GM12891 (cell line): ENCODE measurements around the gene COMMD1.

Source experiments
- POLR2AphosphoS5 ChIP-seq: IDR thresholded peaks from 2 replicates; pipeline ENCODE4 v1.6.1; 2011; ENCODE audit warnings: low read depth, low read length, control low read depth
- TAF1 ChIP-seq: IDR thresholded peaks from 2 replicates; pipeline ENCODE4 v1.6.1; 2011; ENCODE audit warnings: low read depth, low read length, control low read depth

GRCh38 chr2:61887717-61888266 lies 17.7 kb upstream of the COMMD1 start:
- no peak for TF ChIP-seq TAF1
- no peak for TF ChIP-seq POLR2AphosphoS5
